ENCODE measurements around the gene LAMP5.

LAMP5 gene

DNA sequence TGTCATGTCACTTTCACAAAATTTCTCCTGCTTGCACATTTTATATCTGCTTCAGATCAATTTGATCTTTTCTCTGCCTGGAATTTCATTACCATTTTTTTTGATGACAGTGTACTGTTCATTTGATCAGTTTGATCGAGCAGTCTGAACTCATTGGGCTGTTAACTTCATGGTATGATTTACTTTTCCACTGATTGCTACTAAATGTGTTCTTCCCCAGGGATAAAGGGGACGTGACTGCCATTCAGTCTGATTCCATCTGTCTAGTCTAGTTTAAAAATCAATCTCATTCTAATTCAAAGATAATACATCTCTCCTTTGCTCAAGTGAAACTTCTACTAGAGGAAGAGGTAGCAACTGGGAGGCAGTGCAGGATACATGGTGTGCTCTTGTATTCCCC lies 21.1 kb downstream of the LAMP5 start:
- DNase-seq (ENCODE audit: low spot score) = no peak

DNA sequence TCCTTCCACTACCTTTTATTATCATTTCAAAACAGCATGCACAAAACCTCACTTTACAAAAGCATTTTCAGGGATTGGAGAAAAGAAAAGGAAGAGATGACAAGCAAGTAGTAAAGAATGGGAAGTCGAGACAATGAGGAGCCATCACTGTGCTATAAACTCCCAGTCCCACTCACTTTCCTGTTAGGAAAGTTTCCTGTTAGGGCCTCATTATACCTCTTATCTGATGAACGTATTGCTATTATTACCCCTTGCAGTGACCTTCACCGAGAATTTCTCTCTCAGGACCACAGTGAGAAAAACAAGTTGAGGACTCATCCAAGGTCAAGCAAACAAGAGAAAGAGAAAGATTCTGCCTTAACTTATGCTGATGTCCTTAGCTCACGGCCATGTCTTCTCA lies 28.8 kb downstream of the LAMP5 start:
- no peak for DNase-seq (ENCODE audit: low spot score)

DNA sequence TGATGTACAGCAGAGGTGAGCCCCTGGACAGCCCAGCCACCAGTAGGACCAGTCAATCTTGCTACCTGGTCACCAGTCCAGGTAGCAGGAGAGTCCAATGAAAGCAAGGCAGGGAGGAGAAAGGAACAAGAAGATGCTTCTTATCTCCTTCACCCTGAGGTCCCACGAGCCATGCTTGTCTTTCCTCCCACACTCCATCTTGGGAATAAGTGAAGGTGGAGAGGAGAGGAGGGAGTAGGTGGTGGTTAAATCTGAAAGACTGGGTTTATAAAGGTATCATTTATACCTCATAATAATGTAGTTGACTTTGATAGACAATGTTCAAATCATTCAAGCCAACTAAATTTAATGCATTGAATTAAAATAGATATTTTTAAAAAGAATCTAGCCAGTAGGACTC lies 35.9 kb downstream of the LAMP5 start:
- no peak for DNase-seq (ENCODE audit: low spot score)

DNA sequence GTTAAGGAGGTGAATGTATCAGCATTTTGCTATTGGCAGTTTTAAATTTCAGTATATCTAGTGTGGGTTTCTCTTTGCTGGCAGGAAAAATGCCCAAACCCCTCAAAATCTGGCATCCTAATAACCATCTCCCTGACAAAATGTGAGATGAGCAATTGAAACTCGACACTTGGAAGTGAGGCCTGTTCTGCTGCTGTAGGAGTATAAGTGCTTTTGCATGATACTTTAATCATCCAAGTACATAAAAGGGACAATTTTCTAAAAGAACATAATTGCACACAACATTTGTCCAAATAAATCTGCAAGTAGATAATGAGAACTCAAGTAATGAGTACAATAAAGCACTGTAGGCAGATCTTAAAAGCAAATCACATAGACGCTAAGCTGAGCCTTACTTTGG lies 36.5 kb downstream of the LAMP5 start:
- DNase-seq (ENCODE audit: low spot score) = no peak

DNA sequence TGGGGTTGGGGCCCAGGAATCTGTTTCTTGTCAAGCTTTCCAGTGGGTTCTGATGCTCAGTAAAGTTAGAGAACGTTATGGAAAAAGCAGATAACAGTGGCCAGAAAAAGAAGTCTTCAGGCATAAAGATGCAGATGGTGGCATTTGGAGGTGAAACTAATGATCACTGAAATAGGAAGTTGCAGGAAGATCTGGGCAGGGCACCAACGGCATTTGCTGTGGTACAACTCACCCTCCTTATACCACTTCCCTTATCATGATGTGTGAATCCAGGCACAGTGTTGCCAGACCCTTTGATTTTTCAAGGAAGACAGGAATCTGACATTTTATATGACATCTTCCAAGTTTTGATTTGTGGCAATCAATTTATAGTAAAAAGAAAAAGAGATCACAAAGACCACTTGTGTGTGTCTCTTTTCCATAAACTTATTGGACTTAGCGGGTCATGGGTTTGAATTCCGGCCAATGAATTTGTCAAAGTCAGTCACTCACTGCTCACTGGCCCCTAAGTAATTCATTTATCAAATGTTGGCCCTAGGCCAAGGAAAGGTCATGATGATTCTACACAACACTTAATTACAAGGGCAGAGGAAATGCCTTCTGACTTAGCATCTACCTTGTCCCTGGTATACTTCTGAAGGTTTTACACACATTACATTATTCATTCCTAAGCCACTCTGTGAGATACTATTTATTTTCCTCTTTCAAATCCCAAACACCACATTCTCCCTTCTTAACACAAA lies 37.6 kb downstream of the LAMP5 start:
- no peak for DNase-seq (ENCODE audit: low spot score)

DNA sequence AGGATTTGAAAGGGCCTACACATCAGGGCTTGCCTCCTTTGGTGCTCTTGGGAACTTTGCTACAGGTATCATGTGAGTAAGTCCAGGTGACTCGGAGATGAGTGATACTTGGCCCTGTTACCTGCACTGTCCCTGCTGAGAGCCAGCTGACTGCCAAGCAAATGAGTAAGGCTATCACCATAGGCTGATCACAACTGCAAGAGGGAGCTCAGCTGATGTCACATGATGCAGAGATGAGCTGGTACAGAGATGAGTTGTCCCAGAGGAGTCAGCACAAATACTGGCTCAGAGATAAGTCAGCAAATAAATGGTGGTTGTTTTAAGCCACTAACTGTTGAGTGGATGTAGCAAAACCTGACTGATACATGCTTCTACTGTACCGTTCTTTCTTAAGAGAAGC lies 41.4 kb downstream of the LAMP5 start:
- DNase-seq (ENCODE audit: low spot score) = no peak

DNA sequence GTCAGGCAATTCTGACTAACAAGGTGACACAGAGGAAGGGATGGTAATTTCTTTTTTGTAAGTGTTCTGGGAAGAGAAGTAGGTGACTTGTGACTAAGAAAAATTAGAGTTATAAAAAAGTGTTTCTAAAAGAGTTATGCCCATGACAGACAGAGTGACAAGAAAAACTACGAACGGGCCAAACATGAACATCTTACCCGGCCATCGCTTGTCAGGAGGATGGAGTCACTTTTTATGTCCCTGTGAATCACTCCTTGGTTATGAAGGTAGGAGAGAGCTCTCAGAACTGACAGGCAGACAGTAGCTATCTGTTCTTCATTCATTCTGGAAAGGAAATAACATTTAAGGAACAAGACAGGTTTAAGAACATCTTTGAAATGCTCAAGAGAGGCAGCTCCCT lies 43.0 kb downstream of the LAMP5 start:
- DNase-seq (ENCODE audit: low spot score) = no peak

DNA sequence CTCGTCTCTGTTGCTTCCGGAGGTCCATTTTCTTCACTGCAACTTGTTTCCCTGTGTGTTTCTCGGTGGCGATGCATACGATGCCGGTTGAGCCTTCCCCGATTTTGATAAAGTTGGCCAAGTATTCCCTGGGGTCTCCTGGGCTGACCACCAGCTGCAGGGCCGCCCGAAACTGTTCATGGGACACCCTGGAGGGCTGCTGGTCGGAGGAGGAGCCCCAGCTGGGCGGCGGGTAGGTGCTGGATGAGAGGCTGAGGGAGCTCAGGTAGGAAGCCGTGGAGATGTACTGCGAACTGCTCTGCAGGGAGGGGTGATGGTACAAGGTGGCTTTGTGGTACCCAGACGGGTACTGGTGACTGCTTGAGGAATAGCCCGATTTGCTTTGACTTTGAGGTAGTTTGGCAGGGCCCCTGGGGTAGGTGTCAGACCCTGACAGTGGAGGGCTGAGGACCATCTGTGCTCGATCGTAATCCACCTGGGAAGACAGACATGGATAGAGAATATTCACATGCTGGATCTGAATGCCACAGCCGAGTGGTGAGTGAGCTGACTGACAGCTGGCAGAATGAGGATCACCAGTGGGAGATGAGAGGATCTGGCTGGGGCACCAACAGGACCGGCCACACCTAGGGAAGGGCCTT lies 51.6 kb downstream of the LAMP5 start:
- DNase-seq (ENCODE audit: low spot score) = no peak

DNA sequence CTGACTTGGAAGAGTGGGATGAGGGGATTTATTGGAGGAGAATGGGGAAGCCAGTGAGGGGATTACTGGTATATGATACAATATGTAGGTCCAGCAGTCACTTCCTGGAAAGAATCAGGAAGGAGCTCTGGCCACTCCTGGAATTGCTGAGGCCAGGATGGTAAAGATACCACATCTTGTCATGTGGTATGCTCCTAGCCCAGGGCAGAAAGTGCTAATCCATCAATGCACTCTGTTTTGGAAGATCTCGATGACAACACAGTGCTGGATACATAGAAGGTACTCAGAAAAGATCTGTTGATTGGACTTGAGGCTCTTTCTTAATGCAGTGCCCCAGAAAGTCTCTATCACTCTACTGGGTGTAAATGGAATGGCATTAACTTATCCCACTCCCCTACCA lies 52.6 kb downstream of the LAMP5 start:
- no peak for DNase-seq (ENCODE audit: low spot score)

DNA sequence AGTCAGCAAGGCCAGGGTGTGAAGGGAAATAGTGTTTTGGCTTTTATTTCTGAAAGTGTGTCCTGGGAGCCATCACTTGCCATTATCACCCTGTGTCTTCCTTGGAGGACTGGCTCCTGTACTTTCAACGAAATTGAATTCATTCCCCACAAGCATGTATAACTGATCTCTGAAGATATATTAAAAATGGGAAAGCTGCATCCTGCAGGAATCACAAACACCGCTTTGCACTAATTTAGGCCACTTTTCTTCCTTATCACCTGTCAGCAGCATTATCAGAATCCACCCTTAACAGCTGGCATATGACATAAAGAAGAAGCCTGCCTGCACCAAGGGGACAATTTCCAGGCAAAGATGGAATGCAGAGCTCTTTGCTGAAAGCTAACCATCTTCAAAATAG lies 56.2 kb downstream of the LAMP5 start:
- no peak for DNase-seq (ENCODE audit: low spot score)

DNA sequence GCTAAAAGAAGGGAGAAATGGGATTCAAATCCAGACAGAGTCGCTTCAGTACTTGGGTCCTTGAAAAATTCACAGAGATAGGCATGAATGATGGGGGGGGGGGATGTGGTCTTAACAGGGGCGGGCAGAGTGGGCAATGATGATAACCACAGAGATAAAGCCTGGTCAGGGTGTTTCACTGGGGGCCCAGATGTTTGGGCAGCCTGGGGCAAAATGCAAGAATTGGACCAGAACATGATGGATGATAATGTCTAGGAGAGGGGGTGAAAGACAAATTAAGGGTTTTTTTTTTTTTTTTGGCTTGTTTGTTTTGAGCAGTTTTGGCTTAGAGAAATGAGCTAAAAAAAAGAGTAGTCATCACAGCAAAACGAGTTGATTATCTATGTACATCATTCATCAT lies 57.4 kb downstream of the LAMP5 start:
- no peak for DNase-seq (ENCODE audit: low spot score)

DNA sequence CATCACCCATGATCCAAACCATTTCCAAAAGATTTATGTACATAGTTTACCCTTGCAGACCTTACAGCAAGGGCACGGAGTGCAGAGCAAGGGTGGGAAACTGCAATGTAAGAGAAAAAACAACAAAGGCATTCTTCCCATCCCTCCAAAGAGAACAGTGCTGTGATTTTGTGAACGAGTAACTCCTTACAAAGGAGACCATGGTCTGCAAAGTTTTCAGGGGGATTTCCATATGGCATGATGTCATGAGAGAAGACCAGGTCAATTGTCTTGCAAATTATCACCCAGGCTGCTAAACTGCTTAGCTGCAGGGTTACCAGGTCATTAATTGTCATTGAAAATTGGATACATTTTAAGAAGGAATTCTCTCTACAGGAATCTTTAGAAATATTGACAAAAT lies 58.3 kb downstream of the LAMP5 start:
- no peak for DNase-seq (ENCODE audit: low spot score)

DNA sequence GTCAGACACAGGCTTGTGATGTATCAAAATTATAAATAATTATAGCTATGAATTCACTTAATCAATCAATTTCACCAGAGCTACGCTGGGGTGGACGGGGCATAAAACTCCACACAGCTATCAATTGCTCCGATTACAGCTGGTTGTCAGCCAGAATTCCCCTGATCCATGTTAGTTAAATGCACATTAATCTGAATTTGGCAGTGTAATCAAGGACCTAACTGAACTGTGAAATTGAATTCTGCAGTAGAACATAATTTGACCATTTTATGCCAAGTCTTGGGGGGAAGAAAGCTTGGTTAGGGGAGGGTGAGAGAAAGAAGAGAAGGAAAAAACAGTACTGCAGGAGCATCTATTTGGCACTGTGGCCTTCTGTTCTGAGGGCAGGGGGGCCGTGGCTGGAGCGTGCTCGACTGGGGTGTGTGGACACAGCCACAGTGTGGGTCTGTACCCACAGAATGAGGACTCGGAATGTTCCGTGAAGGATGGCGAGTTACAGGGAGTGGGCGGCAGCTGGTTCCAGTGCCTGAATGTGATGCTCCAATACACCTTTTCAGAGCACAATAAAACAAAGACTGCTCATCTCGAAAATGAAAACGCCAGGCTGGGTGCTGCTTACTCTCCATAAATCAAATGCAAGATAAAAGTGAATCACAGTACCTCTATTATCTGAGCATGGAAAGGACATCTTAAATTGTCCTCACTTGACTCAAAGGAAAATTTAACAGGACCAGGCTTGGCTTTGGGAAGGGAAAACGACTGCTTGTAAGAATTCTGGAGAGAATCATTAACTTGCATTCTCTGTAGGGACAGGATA lies 59.2 kb downstream of the LAMP5 start:
- DNase-seq (ENCODE audit: low spot score) = no peak

DNA sequence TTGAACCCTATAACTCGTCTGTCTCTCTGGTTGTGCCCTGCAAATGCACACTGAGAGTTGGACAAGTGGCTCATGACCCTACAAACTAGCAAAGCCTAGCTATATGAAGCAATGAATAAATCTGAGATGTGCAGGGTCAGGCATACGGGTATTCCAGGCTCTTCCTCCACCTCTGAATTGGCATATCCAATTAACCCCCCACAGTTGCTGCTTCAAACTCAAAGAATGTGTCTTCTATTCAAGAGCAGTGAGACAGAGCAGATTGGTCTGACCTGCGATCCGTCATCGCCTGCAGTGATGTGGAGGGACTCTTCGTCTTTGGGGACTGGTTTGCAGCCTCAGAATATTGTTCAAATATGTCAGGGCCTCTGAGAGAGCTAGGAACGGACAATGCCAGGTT lies 59.8 kb downstream of the LAMP5 start:
- DNase-seq (ENCODE audit: low spot score) = no peak

DNA sequence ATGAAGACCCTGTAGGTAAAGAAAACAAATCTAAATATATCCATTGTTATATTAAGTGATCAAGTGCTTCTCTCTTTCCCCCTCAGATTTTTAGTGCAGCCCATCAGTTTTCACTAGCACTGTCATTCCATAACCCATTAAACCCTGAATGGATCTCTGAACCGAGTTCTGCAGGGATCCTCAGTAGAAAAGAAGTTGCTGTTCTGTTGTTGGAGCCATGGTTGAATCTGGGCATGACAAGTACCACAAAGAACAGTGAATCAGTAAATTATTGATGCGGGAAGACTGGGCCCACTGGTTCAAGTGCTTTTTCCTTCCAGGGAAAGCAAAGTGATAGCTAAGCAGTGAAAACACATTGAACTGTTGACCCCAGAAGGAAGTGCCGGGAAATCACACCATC lies 60.4 kb downstream of the LAMP5 start:
- no peak for DNase-seq (ENCODE audit: low spot score)

DNA sequence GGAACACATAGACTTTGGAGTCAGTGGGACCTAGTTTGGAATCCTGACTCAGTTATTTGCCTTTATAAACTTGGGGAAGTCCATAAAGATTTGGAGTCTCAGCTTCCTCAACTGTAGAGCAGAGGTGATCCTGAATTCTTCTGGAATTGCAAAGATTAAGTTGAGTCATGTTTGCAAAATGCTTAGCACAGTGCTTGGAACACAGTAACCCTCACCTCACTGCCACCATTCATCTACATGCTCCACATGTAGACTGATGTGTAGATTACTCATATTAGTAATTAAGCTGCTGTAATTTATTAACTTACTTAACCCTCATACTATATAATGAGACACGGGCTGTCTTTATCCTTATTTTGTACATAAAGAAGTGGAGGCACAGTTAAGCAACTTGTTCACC lies 61.4 kb downstream of the LAMP5 start:
- no peak for DNase-seq (ENCODE audit: low spot score)

DNA sequence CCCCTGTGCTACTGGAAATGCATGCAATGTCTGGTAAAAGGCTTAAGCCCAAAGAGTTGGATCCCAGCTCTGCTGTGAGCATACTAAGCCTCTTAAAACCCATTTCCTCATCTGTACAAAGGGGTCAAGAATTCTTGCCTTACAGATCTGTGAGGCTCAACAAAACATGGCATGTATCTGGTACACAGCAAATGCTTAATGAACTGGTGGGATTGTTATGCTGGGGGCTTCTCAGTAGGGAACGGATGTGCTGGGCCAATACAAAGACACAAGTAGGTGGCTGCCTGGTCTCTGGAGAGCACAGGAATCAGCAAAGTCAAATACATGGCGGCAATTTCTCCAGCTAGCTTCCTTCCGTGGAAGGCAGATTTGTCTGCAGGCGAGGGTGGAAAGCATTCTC lies 62.3 kb downstream of the LAMP5 start:
- no peak for DNase-seq (ENCODE audit: low spot score)

DNA sequence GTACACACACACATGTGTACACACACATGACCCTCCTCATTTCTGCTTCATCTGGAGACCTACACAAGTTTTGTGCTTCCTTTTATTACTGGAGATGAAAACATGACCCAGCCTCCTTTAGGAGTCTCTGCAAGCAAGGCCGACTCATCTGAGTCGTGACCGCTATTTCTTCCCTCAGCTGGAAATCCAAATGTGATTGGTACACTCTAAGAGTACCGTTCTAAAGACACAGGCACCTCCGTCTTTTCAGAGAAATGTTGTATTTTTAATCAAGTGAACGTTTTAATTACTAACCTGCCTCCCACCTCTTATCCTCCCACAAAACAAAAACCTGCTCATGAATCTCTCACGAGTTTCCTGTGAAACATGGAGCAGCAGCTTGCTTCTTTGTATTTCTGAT lies 63.0 kb downstream of the LAMP5 start:
- no peak for DNase-seq (ENCODE audit: low spot score)

DNA sequence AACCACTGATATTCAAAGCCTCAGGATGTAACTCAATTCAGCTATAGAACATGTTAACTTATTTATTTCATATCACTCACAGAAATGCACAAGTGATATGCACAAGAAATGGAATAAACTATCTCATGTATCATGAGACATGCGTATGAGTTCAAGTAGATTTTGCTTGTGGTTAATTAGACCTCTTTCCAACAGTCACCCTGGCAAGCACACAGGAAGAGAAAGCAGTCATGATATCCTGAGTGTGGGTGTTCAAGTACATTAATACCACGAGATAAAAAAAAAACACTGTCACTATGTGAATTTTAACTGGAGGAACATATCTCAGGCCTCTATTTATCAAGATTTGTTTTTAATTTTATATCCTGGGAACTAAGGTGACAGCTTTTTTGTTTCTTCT lies 64.2 kb downstream of the LAMP5 start:
- no peak for DNase-seq (ENCODE audit: low spot score)
